PC-9 (cell line): ENCODE results near the gene PPM1H. TPM values are rescaled to one million over a fixed set of nuclear protein-coding genes. Genes with fewer than 3 reads are reported as not detected.

Experiments used
- BruUV-seq: library from RNA; stranded (reverse); fragments of 400-500 nt; replicated peaks from 2 replicates; lab custom pipeline; 2021; lab: Mats Ljungman, UMichigan
- CTCF ChIA-PET: fragments of 300-600 bp; sonication (Branson Sonifier 250); formaldehyde crosslinking; loops from one replicate; lab custom pipeline; 2022; ENCODE audit warnings: antibody characterized with exemption; lab: Charles Lee
- POLR2A ChIA-PET: fragments of 300-600 bp; sonication (Branson Sonifier 250); formaldehyde crosslinking; loops from one replicate; lab custom pipeline; 2022; ENCODE audit warnings: antibody characterized with exemption; ENCODE audit not compliant: unreplicated experiment; lab: Charles Lee
- DNase-seq, 2 experiments: peaks; one replicate each; pipeline versions ENCODE4 v3.0.0 to v3.0.0-alpha.2; 2015 to 2022; ENCODE audit warnings: mixed read lengths in 1 of 2
- H2AFZ ChIP-seq: fragments of 200-600 bp; sonication (generic); 2 replicates; pipeline ENCODE4 v1.8.1; 2017; ENCODE audit warnings: antibody characterized with exemption
- H3F3A ChIP-seq: fragments of 200-600 bp; sonication (generic); 2 replicates; pipeline ENCODE4 v1.8.1; 2017; ENCODE audit warnings: antibody characterized with exemption, mild to moderate bottlenecking, low read depth; ENCODE audit not compliant: insufficient read depth
- H3K27ac ChIP-seq: fragments of 200-600 bp; sonication (generic); 2 replicates; pipeline ENCODE4 v1.6.1; 2016; ENCODE audit warnings: mixed run types
- H3K27me3 ChIP-seq: fragments of 200-600 bp; sonication (generic); 2 replicates; pipeline ENCODE4 v1.6.1; 2016; ENCODE audit warnings: low read depth, mixed run types; ENCODE audit not compliant: insufficient read depth
- H3K36me3 ChIP-seq: fragments of 200-600 bp; sonication (generic); 2 replicates; pipeline ENCODE4 v1.6.1; 2016; ENCODE audit warnings: low read depth, mixed run types
- H3K4me1 ChIP-seq: fragments of 200-600 bp; sonication (generic); replicated peaks from 2 replicates; pipeline ENCODE4 v1.6.1; 2016; ENCODE audit warnings: mixed run types; ENCODE audit not compliant: insufficient read depth
- H3K4me2 ChIP-seq: fragments of 200-600 bp; sonication (generic); 2 replicates; pipeline ENCODE4 v1.6.1; 2017; ENCODE audit warnings: mixed run types
- H3K4me3 ChIP-seq: fragments of 200-600 bp; sonication (generic); 2 replicates; pipeline ENCODE4 v1.6.1; 2016; ENCODE audit warnings: mixed run types
- H3K79me2 ChIP-seq: fragments of 200-600 bp; sonication (generic); 2 replicates; pipeline ENCODE4 v1.6.1; 2017; ENCODE audit warnings: low read depth, mixed run types
- H3K9me2 ChIP-seq: fragments of 200-600 bp; sonication (generic); 2 replicates; pipeline ENCODE4 v1.8.1; 2017; ENCODE audit warnings: mild to moderate bottlenecking; ENCODE audit not compliant: insufficient read depth
- H3K9me3 ChIP-seq: fragments of 200-600 bp; sonication (generic); 2 replicates; pipeline ENCODE4 v1.8.1; 2016; ENCODE audit warnings: low read depth; ENCODE audit not compliant: insufficient read depth
- H4K20me1 ChIP-seq: fragments of 200-600 bp; sonication (generic); 2 replicates; pipeline ENCODE4 v1.8.1; 2017; ENCODE audit not compliant: insufficient read depth
- EZH2 ChIP-seq: fragments of 200-600 bp; sonication (generic); IDR thresholded peaks from 2 replicates; pipeline ENCODE4 v1.8.0; 2017; ENCODE audit warnings: antibody characterized with exemption, low read depth
- intact Hi-C: fragments of 100-400 bp; cut with micrococcal nuclease; formaldehyde crosslinking; loops from one replicate; pipeline ENCODE4 v1.10.0; 2022; ENCODE audit not compliant: unreplicated experiment
- total RNA-seq: library from RNA; stranded (reverse); gene quantifications from 2 replicates; pipeline ENCODE4 v1.2.3, GENCODE V29; 2021
- TF ChIP-seq, protein P1 (sequence below): fragments of 200-600 bp; sonication (generic); conservative IDR thresholded peaks from 2 replicates; pipeline ENCODE4 v1.6.1; 2017; ENCODE audit warnings: mixed run types, antibody characterized with exemption, mild to moderate bottlenecking, moderate library complexity

Gene PPM1H
- total RNA-seq, 1 experiment from 2014 or later: 11.4 TPM

DNA sequence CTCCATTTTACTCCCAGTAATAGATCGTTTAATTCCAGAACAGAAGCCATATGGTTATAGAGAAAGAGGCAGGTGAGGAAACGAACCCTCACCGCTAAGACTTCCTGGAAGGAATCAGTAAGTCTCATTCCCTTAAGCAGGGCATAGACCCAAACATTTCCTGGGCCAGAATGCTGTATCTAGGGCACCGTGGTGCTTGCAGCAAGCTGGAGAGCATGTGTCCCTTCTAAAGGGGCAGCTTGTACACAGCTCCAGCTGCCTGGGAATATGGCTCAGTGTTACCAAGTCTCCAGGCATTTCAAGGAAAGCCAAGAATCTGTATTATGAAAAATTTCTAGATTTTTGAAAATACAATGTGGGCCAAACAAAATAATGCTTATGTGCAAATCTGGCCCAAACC lies 73.4 kb downstream of the PPM1H start:
- Histone ChIP-seq H3K36me3 (no peaks in the 10 kb centered on the region), H3K4me1 (peaks cover 36% of the 10 kb centered on the region), H2AFZ (no peak overlapping the region), H3K27ac (peak overlapping the region; percentile 72; the same call in 1 of the 2 replicates), H4K20me1 (no peaks in the 10 kb centered on the region), H3K4me2 (no peak overlapping the region), H3K4me3 (no peak overlapping the region), H3F3A (peaks cover 16% of the 10 kb centered on the region), H3K79me2 (peaks cover 47% of the 10 kb centered on the region), H3K27me3 (no peaks in the 10 kb centered on the region), H3K9me3 (no peaks in the 10 kb centered on the region; the same call in 1 of the 2 replicates), H3K9me2 (no peaks in the 10 kb centered on the region; the same call in none of the 2 replicates)
- CTCF ChIA-PET: no interaction called here
- POLR2A ChIA-PET: no interaction called here
- intact Hi-C loops: no loop called here
- BruUV-seq: no TSS peak
- no peak for DNase-seq
- TF ChIP-seq, protein P1, sequence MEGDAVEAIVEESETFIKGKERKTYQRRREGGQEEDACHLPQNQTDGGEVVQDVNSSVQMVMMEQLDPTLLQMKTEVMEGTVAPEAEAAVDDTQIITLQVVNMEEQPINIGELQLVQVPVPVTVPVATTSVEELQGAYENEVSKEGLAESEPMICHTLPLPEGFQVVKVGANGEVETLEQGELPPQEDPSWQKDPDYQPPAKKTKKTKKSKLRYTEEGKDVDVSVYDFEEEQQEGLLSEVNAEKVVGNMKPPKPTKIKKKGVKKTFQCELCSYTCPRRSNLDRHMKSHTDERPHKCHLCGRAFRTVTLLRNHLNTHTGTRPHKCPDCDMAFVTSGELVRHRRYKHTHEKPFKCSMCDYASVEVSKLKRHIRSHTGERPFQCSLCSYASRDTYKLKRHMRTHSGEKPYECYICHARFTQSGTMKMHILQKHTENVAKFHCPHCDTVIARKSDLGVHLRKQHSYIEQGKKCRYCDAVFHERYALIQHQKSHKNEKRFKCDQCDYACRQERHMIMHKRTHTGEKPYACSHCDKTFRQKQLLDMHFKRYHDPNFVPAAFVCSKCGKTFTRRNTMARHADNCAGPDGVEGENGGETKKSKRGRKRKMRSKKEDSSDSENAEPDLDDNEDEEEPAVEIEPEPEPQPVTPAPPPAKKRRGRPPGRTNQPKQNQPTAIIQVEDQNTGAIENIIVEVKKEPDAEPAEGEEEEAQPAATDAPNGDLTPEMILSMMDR: no peak
- TF ChIP-seq EZH2: no peak

DNA sequence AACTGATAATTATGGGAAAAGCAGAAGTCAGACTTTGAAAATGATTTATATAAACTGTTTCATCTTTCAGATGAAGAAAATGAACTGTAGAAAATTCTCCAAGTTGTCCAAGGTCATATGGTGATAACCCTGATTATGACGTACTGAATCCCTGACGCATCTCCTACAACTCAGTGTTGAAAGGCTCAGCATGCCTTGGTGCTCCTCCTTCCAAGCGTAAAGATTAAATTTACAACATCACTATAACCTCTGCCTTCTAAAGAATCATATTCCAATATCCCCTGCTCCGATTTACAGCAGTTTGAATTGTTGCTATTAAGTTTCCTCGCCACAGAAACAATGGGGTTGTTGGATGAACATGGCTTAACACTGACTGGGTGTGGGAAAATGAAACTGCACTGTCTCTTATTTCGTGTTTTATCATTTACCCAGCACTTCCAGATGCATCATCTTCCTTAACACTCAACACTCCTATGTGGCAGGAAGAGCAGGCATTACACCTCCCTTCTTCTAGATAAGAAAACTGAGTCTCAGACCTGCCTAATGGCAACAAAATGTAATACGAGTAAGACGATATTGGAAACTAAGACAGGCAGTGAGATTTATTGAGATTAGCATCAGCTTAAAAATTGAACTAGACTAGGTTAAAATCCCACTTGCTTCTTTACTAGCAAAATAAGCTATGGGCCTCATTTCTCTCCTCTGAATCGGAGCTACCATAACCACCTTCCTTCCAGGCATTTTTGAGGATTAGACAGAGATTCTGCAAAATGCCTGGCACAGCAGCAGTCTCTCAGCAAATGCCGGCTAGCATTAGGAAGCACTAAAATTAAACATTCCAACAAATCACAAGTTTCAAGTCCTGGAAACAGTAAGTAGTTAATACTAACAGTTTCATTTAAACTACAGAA lies 74.2 kb downstream of the PPM1H start:
- intact Hi-C loops: no loop called here
- ChIA-PET POLR2A (no interaction called here), CTCF (no interaction called here)
- peaks cover 9% of the 10 kb centered on the region for H3F3A ChIP-seq
- no peak overlapping the region for H3K4me3 ChIP-seq
- no peaks in the 10 kb centered on the region for H3K36me3 ChIP-seq
- BruUV-seq: no TSS peak
- H3K27me3 ChIP-seq: no peaks in the 10 kb centered on the region
- no peak for DNase-seq
- H4K20me1 ChIP-seq: no peaks in the 10 kb centered on the region
- no peak overlapping the region for H2AFZ ChIP-seq
- H3K79me2 ChIP-seq: peaks cover 42% of the 10 kb centered on the region
- TF ChIP-seq EZH2: no peak
- TF ChIP-seq, protein P1: no peak
- peaks cover 28% of the 10 kb centered on the region for H3K4me1 ChIP-seq
- H3K4me2 ChIP-seq: no peak overlapping the region
- no peaks in the 10 kb centered on the region; the same call in none of the 2 replicates for H3K9me2 ChIP-seq
- no peak overlapping the region for H3K27ac ChIP-seq
- H3K9me3 ChIP-seq: no peaks in the 10 kb centered on the region; the same call in 1 of the 2 replicates

DNA sequence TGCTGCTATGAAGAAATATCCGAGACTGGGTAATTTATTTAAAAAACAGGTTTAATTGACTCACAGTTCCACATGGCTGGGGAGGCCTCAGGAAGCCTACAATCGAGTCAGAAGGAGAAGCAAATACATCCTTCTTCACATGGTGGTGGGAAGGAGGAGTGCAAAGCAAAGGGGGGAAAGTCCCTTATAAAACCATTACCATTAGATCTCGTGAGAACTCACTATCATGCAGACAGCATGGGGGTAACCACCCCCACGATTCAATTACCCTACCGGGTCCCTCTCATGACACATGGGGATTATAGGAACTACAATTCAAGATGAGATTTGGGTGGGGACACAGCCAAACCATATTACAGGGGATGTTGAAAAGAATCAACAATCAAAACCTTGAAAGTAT lies 74.9 kb downstream of the PPM1H start:
- Histone ChIP-seq H3F3A (peaks cover 9% of the 10 kb centered on the region), H3K27me3 (no peaks in the 10 kb centered on the region), H3K79me2 (peaks cover 35% of the 10 kb centered on the region), H4K20me1 (no peaks in the 10 kb centered on the region), H3K4me3 (no peak overlapping the region), H3K36me3 (no peaks in the 10 kb centered on the region), H3K9me2 (no peaks in the 10 kb centered on the region; the same call in 1 of the 2 replicates), H2AFZ (no peak overlapping the region), H3K9me3 (no peaks in the 10 kb centered on the region; the same call in 1 of the 2 replicates), H3K4me1 (peaks cover 24% of the 10 kb centered on the region), H3K27ac (no peak overlapping the region), H3K4me2 (no peak overlapping the region)
- TF ChIP-seq EZH2: no peak
- TF ChIP-seq, protein P1: no peak
- POLR2A ChIA-PET: no interaction called here
- DNase-seq: no peak
- CTCF ChIA-PET: no interaction called here
- intact Hi-C loops: no loop called here
- BruUV-seq: no TSS peak
